HG03139 (cell line): Measurements from ENCODE around the gene ACER1.

Experiments
- ATAC-seq: cut with Tn5 transposase; IDR thresholded peaks from one replicate; pipeline ENCODE4 v1.9.1; 2021; ENCODE audit not compliant: unreplicated experiment

ACER1 gene

DNA sequence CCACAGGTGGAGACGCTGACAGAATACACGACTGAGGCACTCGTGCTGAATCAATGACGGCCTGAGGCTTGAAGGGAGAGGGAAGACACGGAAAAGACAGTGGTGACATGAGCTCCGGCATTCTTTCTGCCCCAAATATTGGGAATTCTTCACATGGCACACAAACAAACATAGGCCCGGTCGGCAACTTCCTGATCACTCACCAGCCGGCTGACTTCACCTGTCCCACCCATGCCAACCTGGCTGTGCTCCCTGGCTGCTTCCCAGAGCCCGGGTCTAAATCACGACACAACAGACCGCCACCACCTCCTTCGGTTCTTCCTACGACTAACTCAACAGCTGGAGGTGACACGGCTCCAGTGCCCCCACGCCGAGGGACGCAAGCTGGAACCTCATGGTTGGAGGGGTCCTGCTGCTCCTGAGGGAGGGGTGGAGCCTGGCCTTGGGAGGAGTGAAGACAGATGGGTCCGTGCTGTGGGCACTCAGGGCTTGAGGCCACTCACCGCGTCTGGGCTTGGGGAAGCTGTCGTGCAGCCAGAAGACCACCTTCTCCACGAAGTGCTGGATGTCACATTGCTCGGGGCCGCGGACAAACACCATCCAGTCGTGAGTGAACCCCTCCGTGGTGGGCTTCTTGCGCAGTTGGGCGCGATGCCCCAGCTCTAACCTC lies 63.2 kb downstream of the ACER1 start:
- no peak for ATAC-seq

DNA sequence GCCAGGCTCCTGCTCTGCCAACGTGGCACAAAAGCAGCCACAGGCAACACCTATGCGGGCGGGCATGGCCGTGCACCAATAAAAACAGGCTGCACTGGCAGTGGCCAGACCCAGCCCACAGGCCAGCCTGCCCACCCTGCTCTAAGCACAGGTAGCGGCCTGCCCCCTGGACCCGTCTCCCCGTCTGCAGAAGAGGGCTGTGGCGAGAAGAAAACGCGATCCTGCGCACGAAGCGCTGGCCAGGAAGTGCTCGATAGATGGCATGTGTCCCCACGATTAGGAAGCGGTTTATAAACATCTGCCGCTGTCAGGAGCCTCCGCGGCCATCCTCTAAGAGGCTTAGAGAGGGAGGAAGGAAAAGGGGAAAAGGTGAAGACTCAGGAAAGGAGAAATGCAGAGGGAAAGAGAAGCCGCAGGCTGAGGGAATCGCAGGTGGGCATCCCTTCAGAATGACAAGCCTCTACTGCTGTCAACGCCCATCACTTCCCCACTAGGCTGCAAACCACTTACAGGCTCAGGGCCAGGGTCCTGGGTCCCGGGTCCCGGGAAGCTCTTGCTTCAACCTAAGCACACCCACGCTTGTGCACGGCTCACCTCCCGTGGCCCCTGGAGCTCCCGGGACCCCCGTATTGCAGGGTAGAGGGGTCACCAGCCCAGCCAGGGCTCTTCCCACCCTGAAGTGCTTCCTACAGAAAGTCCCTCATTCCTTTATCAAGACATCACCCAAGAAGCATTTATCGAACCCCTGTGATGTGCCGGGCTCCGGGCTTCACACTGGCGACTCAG lies 64.1 kb downstream of the ACER1 start:
- ATAC-seq = no peak

DNA sequence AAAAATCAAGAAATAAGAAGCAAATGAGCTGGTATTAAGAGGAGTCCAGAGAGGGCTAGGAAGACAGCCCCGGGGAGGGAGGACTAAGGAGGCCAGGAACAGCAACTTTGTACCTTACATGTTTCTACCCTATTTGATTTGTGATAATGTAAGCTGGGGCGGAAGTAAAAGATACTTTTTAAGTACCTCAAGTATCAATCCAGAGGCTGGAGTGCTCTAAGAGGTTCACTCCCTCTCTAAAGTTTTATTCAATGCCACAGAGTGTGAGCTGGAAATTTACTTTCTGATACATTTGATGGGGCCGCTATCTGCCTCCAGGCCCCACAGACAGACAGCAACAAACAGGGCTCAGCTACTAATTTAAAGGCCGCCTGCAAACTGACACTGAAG lies 65.0 kb downstream of the ACER1 start:
- no peak for ATAC-seq

DNA sequence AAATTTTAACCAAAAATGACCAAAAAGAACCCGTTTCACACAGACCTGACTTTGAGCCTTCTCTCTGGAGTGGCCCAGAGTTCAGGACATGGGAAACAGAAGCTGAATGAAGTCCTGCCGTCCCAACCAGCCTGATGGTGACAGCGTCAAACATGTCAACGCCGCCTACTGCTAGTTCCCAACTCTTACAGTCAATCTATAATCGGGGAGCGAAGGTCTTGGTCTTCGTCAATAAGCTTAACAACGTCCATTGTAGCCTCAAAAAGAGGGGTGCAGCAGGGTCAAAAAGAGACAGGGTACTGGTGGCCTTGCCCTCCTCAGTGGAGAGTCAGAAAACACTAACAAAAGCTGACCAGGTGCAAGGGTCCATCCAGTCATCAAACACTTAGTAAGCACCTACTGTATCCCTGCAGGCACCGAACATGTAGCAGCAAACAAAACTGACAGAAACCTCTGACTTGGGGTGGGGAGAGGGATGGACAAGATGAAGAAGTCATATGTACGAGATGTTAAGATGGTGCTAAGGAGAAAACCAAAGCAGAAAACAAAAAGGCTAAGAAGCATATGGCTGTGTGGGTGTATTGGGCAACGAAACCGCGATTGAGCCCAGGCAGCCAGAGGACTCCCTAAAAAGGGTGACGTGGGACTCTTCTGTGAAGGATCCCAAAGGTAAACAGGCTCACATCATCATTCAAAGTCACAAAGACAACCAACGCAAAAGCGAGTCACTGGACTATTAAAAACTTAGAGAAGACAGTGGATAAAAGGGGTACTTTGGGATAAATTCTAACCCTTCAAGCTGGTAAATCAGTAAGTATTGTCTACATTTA lies 65.6 kb downstream of the ACER1 start:
- no peak for ATAC-seq

DNA sequence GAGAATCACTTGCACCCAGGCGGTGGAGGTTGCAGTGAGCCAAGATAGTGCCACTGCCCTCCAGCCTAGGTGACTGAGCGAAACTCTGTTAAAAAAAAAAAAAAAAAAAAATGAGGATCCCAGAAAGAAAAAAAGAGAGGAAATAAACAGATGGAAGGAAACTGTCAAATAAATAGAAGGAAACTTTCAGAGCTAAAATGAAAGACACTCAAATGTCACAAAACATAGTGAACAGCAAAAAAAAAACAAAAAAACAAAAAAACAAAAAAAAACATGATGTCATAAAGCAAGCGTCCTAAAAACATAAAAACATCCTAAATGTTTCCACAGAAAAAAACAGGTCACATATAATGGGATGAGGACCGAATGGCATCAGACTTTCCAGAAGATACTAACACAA lies 68.6 kb downstream of the ACER1 start:
- no peak for ATAC-seq

DNA sequence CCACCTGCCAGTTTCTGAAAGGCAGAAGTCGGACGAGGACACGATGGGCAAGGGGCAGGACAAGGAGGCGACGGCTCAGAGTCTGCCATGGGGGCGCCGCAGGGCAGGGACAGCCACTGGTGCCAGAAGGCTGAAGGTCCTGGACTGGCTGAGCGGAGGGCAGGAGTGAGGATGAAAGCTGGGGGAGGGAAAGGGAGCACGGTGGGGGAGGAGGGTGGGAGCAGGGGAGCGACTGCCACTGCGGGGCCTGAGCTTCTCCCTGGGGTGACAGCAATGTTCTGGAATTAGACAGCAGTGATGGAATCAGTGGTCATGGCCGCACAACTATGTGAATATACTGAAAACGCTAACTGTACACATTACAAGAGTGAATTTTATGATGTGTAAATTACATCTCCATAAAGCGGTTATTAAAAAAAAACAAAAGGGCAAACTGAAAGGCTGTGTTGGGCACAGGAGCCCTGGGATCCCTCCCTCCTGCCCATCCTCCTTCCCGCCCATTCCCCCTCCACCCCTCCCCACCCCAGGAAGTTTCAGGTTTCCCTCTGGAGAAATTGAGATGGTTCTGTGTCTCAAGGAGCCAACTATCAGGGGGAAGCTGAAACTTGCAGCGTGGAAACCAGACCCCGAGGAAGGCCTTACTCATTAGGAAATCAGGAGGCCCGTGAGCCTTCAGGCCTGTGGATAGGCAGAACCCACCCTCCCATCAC lies 69.5 kb downstream of the ACER1 start:
- no peak for ATAC-seq

DNA sequence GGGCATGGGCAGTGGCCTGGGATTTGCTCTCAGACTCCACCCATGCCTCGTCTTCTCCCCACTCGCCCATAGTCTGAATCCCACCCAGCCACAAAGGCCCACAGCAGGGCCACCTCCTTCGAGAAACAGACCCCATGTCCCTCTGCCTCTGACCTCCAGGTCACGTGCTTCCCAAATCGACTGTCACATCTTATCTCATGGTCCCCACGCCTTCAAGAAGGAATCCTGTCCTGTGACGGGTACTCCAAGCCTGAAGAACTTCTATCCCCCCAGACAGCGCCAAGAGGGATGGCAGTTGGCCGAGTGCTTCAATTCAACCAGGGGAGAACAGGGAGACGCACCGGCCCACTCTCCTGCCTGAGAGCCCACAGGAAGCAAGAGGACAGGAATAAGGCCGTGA lies 70.1 kb downstream of the ACER1 start:
- no peak for ATAC-seq

DNA sequence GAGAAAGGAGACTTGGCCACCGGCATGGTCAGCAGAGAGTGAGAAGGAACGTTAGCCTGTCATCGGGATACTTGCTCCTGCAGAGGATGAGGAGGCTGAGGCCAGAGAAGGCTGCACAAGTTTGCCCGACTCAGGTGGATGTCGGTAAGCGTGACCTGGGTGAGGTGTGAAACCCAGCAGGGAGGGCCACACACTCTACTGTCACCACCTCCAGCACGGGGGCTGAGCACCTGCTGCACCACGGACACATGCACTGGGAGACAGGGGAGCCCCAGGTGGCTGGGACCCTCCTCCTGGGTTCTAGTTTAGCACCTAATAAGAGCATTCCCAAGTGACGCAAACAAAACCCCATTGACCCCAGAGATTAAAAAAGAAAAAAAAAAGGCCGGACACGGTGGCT lies 70.9 kb downstream of the ACER1 start:
- no peak for ATAC-seq

DNA sequence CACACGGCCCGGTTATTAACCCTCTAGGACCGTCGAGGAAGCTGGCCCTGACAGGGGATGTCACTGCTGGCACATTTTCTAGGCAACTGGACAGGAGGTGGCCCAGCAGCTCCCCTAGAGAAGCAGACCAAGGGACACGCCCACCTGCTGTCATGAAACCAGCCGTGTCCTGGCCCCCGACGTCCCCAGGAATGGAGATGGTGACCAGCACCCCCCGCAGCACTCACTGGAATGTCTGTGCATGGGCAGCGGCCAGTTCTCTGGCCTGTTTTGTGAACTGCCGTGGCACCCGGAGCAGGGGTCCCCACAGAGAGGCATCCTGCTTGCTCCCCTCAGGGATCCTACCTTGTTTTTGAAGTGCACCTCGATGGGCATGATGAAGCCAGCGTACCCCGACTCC lies 71.5 kb downstream of the ACER1 start:
- ATAC-seq = no peak

DNA sequence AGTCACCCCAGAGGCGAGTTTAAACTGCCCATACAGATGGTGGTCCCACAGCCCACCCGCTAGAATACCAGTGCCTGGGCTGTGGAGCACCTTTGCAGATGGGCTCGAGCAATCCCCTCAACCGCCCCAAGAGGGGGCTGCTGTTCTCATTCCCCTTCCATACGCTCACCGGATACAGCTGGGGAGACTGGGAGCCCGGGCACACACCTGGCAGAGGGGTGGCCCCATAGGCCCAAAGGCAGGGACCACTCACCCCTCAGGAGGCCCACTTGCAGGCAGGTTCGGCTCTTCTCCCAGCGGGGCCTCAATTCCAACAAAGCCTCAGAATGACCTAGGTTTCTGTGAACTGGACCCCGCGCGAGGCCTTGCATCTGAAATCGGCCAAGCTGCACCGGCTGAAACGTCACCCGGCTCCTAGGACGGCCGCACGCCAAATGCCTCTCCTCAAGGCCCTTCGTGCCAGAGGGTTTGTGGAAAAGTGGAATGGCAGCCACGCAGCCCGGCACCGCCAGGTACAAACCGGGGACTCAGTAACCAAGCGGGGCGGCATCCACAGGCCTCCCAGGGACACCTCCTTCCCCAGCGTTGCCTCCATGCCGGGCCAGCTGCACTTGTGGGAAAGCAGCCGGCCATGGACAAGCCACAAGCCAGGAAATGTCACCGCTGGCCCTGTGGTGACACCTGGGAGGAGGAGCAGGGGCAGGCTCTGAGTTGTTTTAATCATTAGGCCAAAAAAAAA lies 72.3 kb downstream of the ACER1 start:
- ATAC-seq = no peak

DNA sequence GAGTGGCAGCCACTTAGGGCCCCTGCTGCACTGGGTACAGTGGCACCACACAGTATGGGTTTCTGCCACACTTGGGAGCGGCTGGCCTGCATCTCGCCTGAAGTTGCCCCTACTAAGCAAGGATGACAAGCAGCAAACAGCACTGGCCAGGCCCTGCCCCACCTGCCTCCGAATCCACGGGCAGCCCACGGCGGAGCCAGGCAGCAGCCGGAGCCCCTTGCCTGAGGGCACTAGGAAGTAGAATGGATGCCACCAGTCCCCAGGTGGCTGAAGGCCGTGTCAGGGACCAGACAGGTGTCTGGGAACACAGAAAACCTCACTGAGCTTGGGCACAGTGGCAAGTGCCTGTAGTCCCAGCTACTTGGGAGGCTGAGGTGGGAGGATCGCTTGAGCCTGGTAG lies 73.0 kb downstream of the ACER1 start:
- no peak for ATAC-seq

DNA sequence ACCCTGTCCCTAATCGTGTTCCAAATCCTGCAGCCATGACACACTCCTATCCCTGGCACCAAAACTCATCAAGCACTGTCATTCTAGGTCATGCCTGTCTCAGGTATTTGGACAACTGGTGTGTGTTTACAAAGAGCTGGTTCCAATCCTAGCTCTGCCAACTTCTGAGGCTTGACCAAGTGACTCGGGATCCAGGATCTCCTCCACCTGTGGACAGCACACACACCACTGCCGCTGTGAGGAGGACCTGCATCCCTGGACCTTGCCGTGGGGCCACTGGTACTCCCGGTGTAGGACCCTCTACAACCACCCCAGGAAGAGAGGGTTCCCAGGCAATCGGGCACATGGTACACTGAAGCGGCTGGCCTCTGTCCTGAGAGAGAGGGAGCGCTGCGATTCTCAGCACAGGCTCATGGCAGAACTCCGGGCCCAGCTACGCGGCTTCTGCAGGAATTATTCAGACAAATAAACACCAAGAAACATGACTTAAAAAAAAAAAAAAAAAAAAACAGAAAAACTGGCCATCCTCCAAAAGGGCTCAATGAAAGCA lies 74.0 kb downstream of the ACER1 start:
- no peak for ATAC-seq

DNA sequence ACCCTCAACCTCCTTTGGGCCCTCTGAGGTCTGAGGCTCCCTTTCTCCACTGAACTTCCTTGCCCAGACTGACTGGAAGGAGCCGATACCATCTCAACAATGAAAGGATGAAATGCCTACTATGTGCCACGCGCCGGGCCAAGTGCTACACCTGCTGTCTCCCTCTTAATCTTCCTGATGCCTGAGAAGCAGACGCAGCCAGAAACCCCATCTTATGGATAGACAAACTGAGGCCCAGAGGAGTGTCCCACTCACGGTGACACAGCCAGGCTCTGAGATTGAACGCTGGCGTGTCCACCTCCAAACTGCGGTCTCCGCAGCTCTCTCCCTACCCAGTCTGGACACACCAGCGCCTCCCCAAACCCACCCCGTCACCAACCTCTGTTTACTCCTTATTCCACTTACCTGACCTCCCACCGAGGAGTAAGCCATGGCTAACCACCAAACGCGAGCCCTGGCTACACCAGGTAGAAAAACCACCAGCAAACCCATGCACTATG lies 74.5 kb downstream of the ACER1 start:
- no peak for ATAC-seq
